ENCODE results near the gene C2orf76.

DNA sequence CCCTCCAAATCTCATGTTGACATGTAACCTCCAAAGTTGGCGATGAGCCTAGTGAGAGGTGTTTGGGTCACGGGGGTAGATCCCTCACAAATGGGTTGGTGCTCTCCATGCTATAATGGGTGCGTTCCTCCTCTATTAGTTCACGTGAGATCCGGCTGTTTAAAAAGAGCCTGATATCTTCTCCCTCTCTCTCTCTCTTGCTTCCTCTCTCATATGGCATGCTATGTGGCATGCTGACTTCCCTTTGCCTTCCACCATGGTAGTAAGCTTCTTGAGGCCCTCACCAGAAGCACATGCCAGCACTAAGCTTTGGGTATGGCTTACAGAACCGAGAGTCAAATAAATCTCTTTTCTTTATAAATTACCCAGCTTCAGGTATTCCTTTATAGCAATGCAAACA lies 39.2 kb downstream of the C2orf76 start:
- TF ChIP-seq EZH2 (IDR thresholded peaks at IDR 0.05; ENCODE audit: borderline replicate concordance, control insufficient read depth, low read depth, low read length) (no peak), HDAC2 (IDR thresholded peaks at IDR 0.05) (no peak), CHD2 (IDR thresholded peaks at IDR 0.05; ENCODE audit: borderline replicate concordance, low read depth, low read length) (no peak), KDM1A (IDR thresholded peaks at IDR 0.05; ENCODE audit: borderline replicate concordance) (no peak)
- TF ChIP-seq, protein P1, sequence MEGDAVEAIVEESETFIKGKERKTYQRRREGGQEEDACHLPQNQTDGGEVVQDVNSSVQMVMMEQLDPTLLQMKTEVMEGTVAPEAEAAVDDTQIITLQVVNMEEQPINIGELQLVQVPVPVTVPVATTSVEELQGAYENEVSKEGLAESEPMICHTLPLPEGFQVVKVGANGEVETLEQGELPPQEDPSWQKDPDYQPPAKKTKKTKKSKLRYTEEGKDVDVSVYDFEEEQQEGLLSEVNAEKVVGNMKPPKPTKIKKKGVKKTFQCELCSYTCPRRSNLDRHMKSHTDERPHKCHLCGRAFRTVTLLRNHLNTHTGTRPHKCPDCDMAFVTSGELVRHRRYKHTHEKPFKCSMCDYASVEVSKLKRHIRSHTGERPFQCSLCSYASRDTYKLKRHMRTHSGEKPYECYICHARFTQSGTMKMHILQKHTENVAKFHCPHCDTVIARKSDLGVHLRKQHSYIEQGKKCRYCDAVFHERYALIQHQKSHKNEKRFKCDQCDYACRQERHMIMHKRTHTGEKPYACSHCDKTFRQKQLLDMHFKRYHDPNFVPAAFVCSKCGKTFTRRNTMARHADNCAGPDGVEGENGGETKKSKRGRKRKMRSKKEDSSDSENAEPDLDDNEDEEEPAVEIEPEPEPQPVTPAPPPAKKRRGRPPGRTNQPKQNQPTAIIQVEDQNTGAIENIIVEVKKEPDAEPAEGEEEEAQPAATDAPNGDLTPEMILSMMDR (IDR thresholded peaks at IDR 0.05 in 2 of 3, conservative IDR thresholded peaks at IDR 0.05 in 1 of 3; ENCODE audit: control insufficient read depth in 2 of 3, extremely low read depth in 1 of 3, insufficient read depth in 1 of 3, low read depth in 3 of 3, low read length in 3 of 3), result no peak
- TF ChIP-seq, protein P2, sequence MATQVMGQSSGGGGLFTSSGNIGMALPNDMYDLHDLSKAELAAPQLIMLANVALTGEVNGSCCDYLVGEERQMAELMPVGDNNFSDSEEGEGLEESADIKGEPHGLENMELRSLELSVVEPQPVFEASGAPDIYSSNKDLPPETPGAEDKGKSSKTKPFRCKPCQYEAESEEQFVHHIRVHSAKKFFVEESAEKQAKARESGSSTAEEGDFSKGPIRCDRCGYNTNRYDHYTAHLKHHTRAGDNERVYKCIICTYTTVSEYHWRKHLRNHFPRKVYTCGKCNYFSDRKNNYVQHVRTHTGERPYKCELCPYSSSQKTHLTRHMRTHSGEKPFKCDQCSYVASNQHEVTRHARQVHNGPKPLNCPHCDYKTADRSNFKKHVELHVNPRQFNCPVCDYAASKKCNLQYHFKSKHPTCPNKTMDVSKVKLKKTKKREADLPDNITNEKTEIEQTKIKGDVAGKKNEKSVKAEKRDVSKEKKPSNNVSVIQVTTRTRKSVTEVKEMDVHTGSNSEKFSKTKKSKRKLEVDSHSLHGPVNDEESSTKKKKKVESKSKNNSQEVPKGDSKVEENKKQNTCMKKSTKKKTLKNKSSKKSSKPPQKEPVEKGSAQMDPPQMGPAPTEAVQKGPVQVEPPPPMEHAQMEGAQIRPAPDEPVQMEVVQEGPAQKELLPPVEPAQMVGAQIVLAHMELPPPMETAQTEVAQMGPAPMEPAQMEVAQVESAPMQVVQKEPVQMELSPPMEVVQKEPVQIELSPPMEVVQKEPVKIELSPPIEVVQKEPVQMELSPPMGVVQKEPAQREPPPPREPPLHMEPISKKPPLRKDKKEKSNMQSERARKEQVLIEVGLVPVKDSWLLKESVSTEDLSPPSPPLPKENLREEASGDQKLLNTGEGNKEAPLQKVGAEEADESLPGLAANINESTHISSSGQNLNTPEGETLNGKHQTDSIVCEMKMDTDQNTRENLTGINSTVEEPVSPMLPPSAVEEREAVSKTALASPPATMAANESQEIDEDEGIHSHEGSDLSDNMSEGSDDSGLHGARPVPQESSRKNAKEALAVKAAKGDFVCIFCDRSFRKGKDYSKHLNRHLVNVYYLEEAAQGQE (IDR thresholded peaks at IDR 0.05; ENCODE audit: low read depth, low read length), result no peak

Measured in GM12878 (cell line).